GM19395 (cell line): Measurements from ENCODE around the gene MAU2.
A peak's percentile ranks its signal among the peaks of the same experiment; 100 is the strongest.
"Not testable (repeated sequence)": the region's sequence is repeated elsewhere in the genome, so short reads cannot be mapped to it uniquely, and the experiment has no call there.

ENCODE experiments used
- ATAC-seq: cut with Tn5 transposase; IDR thresholded peaks from one replicate; pipeline ENCODE4 v1.9.1; 2021; ENCODE audit warnings: mild to moderate bottlenecking, moderate library complexity; ENCODE audit not compliant: unreplicated experiment

Gene MAU2

GRCh38 chr19:19380316-19380715 lies 59.7 kb downstream of the MAU2 start:
- ATAC-seq, result not testable (repeated sequence)

GRCh38 chr19:19381007-19381926 lies 60.6 kb downstream of the MAU2 start:
- no peak for ATAC-seq

- no peak for ATAC-seq
These were observed 61.5 kb downstream of the MAU2 start for GRCh38 chr19:19382118-19382517.

- ATAC-seq, result no peak
These were observed 63.9 kb downstream of the MAU2 start for GRCh38 chr19:19384486-19384885.

- ATAC-seq, result peak; percentile 92
These were observed 64.7 kb downstream of the MAU2 start for GRCh38 chr19:19385131-19385895.

GRCh38 chr19:19385896-19386869 lies 65.6 kb downstream of the MAU2 start:
- ATAC-seq, result peak; percentile 19

GRCh38 chr19:19387108-19387507 lies 66.5 kb downstream of the MAU2 start:
- ATAC-seq, result no peak

GRCh38 chr19:19388568-19389555 lies 68.2 kb downstream of the MAU2 start:
- ATAC-seq, result no peak

GRCh38 chr19:19389683-19390082 lies 69.1 kb downstream of the MAU2 start:
- ATAC-seq, result not testable (repeated sequence)

- not testable (repeated sequence) for ATAC-seq
These were observed 73.7 kb downstream of the MAU2 start for GRCh38 chr19:19394333-19394732.

GRCh38 chr19:19399733-19400433 lies 79.3 kb downstream of the MAU2 start:
- no peak for ATAC-seq

- ATAC-seq, result no peak
These were observed 82.2 kb downstream of the MAU2 start for GRCh38 chr19:19402656-19403372.

GRCh38 chr19:19403373-19403901 lies 82.8 kb downstream of the MAU2 start:
- ATAC-seq, result no peak

GRCh38 chr19:19404879-19405860 lies 84.5 kb downstream of the MAU2 start, which contains the start of gene GATAD2A:
TSS of gene GATAD2A (plus strand) at chr19:19405675. CDS start at chr19:19465346, 59,671 bp downstream.
- peak; percentile 63 for ATAC-seq

- no peak for ATAC-seq
These were observed 85.6 kb downstream of the MAU2 start for GRCh38 chr19:19405971-19406877.
